Epidermal melanocyte (primary cell): ENCODE data around the gene GPRIN2.
"Not testable (repeated sequence)": the region's sequence is repeated elsewhere in the genome, so short reads cannot be mapped to it uniquely, and the experiment has no call there.

Experiments
- DNase-seq: peaks from one replicate; pipeline ENCODE4 v3.0.0; 2011; ENCODE audit warnings: low spot score; ENCODE audit not compliant: insufficient read length

GPRIN2 gene

DNA sequence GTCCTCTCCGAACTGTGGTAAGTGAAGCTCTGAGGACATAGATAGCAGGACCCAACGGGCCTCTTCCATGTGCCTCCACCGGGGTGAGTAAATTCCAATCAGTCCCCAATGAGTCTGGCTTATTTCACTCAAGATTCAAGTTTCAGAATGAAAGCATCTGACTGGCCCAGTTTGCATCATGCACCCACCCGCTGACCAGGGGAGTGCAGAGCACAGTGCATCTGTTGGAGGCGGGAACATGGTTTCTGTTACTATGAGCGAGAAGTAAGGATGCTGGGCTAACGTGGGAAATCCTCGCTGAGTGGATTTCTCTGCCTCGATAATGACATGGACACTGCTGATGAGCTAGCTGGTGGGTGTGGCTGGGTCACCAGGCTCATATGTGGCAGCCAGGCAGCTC, 10.7 kb upstream of the GPRIN2 start:
- DNase-seq = not testable (repeated sequence)

DNA sequence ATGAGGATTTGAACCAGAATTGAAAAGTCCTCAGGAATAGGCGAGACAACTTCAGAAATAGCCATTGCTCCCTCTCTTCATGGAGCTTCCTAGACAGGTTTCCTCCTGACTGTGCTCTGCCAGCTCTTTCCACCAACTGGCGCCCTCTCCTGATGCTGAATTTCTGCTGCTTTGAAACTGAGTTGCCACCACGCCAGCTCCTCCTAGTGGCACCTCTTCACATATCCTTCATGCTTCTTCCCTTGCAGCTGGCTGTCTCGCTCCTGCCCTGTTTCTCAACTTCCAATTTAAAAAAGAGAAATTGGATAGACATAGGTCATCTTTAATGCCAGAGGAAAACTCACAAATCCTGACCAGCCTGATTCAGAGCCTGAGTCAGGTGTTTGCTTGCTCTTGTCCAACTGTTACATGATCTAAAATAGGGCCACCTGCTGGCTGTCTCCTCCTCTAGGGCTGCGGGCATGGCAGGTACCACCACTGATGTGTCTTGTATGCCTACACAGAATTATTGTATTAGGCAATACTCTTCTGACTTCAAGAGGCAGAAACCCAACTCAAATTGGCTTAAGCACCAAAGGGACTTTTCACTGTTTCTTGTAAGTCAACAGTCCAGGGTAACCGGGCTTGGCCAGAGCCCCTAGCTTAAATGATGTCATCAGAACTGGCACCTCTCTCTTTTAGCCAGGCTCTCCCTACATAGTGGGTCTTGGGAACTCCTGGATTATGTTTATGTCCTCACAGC, 9.3 kb upstream of the GPRIN2 start:
- not testable (repeated sequence) for DNase-seq

DNA sequence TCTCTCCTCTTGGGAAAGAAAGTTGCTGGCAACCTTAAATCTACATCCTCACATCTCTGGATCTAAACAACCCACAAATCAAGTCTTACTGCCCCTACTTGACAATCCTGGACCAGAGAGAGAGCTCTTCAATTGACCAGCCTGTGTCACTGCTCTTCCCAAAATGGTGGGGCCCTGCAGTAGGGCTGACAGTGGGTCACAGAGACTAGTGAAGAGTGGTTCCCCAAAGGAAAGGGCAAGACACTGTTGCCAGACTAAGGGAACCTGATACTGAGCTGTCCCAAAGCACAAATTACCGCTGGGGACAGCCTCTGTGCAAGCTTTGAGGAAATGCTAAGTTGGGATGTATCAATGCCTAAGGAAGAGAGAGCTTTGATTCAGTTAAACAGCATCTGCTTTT, 4.5 kb upstream of the GPRIN2 start:
- DNase-seq = no peak

DNA sequence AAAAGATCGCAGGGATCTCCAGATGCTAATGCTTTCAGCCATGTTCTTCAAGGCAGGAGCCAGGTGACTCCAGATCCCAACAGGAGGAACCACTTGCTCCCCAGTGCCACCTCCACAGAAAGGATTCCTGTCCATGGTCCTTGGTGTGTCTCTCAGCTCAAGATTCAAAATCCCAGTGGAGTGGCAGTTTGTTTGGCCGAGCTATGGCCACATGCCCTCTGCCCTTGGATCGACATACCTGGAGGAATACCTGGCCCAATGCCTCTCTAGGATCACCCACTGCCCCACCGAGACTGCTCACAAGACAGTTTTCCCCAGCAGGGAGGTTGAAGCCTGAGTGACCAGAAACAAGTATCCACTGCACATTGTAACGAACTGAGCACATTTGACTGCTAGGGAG, 3.9 kb upstream of the GPRIN2 start:
- no peak for DNase-seq

DNA sequence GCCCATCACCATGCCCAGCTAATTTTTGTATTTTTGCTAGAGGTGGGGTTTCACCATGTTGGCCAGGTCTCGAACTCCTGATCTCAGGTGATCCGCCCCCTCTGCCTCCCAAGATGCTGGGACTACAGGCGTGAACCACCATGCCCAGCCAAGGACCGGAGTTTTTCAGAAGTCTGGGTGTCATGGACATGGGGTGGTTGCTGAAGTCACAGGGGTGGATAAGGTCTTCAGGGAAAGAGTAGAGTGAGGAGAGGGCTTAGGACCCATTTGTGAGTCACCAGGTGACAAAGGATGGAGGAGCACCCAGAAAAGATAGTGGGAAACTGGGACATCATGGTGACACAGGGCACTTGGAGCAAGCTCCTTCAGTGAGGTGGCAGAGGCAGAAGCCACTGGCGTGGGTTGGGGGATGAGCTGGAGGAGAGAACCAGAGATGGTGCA, 2.8 kb upstream of the GPRIN2 start:
- DNase-seq = no peak

DNA sequence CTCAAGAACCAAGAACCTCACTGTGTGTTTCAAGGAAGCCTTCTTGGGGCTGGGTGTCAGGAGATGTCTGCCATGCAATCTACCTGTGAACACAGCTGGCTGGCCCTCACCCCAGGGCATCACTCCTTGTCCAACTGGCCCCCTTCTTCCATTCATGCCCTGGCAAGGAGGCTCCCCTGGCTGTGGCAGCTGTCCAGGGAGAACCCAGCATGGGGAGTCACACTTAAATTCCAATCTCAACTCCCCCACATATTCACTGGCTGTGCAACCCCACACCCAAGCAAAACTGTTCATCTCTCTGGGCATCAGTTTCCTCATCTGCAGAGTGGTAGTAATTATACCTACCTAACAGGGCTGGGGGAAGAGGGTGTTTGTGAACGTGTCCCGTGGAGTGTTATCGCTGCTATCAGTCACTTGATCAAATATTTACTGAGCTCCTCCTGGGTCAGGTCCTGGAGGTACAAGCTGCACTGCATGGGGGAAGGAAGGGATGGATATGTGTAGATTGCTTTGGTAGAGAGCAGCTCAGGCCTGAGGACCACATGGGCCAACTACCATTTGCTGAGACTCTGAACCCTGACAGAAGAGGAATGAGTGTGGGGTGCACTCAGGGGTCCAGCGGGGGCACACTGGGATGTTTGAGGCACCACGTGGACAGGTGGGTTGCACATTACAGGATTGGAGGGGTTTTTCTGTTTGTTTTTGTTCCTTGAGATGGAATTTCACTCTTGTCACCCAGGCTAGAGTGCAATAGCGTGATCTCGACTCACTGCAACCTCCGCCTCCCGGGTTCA, 2.1 kb upstream of the GPRIN2 start:
- DNase-seq = no peak

DNA sequence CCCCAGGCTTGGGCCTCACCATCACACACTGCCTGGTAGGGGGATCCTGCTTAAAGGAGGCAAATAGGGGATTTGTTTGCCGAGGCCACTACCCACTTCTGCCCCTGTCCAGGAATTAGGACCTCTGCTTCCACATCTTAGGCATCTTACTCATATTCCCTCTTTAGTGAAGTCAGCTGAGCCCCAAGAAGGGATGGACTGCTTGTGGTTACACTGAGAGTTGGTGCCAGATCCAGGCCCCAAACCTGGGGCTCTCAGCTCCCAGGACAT, 1.6 kb upstream of the GPRIN2 start:
- no peak for DNase-seq

DNA sequence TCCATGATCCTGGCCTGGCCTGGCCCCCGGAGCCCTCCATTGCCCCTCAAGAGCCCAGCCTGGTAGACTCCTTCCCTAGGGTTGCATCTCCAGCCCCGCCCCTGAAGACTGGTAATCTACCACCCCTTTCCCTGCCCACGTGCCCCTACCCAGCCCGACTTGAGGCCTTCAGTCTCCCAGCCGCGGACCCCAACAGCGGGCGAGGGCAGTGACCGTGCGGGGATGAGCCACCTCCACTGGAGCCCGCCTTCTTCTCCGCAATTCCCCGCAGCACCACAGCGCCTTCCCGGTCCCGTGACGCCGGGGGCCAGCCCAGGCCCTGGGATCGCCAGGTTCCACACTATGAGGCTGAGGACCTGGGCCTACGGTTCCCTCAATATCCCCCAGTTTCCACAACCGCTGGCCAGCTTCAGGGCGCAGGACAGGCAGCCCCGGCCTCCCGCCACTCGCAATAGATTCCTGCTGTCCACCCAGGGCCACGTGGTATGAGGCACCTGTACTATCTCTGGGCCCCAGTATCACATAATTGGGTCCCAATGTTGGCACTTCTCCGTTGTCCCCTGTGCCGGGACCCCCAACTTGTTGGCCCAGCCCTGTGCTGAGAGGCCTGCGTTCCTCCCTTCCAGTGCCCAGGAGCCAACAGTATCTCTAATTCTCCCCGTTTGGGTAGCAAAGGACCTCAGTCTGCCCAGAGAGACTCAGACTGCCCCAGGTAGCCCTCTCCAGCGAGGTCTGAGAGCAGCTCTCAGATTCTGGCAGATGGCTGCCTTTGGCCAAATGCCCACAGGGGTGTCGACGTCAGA, 1.1 kb upstream of the GPRIN2 start:
- DNase-seq = no peak

DNA sequence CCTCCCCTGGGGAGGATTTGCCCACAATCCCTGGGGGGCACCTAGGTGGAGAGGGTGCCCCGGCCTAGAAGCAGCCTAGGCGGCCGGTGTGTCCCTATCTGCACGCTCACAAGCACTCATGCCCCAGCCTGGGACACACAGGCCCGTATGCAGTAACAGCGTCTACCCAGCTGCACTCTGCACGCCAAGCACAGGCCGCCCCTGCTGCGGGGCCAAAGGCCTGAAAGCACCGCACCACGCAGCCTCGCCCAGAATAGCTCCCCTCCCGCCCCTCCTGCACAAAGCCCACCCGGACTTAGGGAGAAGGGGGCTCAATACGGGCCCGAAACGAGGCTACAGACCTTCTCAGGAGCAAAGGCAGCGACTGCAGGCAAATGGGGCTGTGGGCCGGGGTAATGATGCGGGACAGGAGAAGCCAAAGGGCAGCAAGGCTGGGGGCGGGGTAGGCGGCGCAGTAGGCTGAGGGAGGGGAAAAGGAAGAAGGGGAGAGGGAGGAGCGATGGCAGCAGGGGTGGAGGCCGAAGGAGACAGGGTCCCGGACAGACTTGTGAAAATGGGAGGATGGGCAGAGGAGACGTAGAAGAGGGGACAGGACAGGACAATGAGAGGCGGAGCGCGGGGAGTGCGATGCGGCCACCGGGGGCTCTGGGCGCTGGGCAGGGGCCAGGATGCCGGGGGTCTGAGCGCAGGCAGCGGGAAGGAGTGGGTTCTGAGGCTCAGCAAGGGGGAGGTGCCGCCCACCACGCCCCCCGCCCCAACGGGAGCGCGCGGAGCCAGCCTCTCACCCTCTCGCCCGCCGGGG, 544 bp downstream of the GPRIN2 start:
- no peak for DNase-seq

DNA sequence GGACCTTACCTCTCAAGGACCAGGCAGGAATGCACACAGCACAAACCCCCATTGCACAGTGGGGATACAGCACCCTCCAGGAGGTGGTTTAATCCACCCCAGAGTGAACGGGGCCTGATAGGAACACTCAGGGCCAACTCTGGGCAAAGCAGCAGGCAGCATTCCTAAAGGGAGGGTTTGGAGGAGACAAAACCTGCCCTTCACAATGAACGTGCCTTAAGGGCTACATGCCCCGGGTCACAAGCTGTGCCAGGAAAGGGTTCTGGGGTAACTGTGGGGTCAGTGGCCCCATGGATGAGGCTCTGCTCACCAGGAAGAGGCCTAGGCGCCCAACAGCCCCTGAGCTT, 1.1 kb downstream of the GPRIN2 start:
- DNase-seq = no peak

DNA sequence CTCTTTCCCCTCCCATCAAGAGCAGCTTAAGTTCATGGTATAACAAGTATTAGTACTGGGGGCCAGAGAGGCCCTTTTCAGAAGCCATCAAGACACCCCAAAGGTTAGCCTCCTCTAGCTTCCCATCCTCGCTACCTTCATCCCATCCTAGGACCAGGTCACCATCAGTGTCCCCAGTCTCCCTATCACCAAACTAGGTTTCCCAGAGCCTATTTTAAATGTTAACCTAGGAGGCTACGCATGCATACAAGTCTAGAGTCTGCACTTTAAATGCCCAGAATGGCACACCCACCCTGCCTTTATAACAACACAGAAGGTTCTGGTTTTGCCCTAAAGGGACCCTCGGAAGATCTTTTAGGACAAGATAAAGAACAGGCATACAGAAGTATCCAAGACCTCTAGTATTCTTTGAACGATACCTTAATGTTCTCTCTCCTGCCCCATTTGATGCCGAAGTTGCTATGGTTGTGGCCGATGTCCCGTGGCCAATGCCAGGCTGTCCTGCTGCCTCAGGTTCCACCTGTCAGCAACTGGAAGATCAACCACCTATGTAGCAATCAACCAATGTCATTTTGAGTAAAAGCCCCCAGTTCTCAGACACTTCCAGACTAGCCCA, 2.2 kb downstream of the GPRIN2 start:
- DNase-seq = no peak

DNA sequence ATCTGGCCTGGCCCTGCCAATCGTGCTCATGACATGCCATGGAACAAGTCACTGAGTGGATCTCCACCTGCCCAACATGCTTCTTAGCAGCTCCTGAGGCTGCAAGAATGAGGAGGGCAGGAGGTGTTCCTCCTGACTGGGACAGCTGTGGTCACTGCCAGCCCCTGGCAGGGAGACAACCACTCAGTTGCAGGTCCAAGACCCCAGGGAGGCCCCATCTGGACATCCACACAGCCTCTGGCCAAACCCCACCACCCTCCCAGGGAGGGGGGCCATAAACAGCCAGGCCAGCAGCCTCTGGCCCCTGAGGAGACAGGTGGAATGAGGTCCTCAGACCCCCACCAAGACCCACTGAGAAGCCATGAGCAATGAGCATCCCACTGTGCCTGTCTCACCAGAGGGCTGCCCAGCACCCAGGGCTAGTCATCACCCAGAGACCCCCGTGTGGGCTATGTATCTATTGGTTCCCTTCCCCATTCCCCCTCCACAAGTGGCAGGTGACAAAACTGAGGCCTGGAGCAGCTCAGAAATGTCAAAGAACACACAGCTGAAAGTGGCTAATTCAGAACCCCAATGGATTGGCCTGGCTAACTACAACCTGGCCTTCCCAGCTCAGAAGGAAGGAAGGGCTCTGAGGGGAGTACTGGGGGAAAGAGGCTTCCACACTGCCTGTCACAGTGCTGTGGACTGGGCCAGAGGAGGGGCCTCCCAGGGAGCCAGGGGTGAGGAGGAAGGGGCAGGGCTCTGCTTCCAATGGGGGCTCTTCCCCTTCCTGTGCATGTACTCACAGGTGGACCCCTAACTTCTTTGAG, 3.0 kb downstream of the GPRIN2 start:
- no peak for DNase-seq

DNA sequence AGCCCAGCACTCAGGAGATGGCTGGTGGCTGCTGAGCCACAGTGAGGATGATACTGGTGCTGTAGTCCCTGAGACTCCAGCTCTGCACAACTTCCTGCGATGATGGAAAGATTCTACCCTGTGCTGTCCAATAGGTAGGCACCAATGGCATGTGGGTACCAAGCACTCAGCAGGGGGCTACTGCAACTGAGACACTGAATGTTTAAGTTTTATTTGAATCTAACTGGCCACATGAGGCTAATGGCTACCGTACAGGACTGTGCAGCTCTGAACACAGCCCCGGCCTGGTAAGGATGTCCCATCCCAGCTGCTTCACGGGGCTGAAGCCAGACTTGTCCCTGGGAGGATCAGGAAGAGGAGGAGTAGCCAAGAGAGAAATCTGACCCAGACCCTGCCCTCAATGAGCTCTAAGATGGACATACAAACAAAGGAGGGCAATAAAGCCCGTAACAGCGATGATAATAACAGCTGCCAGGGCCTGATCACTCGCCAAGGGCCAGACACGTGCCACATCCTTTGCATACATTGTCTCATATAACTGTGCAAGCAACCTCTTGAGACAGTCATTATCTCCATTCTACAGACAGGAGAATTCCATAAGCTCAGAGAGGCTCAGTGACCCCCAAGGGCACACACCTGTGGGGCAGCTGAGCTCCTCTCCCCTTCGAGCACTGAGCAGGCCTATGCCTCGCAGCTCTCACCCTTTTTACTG, 3.8 kb downstream of the GPRIN2 start:
- no peak for DNase-seq

DNA sequence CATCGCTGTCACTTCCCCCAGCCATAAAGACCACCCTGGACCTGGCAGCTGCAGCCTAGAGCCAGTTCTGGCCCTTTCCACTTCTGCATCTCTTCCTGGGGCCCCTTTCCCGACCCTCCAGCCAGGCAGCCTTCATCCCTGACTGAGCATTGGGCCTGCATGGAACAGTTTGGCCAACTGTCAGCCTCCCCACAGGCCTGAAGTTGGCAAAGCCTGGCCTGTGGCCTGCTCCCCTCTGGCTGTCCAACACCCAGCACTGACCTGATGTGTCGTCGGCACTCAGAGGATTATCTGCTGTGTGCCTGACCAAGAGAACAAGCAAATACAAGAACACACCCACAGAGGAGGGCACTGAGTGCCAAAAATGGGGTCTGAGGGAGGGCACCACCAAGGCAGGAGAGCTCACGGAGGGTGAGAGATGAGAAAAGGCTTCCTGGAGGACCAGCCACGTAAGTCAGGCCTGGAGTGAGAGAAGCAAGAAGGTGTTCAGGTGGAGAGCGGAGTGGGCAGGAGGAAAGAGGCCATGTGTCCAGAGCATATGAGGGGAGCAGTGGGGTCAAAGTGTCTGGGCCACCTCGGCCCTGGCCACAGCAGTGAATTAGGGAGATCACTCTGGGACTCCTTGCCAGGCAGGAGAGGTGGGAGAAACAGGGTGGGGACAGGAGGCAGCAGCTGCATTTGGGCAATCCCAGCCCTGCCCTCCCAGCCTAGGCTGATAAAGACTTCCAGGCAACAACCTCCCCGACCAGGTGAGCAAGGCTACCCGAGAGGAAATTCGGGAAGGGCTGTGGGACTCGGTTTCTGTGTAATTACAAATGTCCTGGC, 4.5 kb downstream of the GPRIN2 start:
- no peak for DNase-seq

DNA sequence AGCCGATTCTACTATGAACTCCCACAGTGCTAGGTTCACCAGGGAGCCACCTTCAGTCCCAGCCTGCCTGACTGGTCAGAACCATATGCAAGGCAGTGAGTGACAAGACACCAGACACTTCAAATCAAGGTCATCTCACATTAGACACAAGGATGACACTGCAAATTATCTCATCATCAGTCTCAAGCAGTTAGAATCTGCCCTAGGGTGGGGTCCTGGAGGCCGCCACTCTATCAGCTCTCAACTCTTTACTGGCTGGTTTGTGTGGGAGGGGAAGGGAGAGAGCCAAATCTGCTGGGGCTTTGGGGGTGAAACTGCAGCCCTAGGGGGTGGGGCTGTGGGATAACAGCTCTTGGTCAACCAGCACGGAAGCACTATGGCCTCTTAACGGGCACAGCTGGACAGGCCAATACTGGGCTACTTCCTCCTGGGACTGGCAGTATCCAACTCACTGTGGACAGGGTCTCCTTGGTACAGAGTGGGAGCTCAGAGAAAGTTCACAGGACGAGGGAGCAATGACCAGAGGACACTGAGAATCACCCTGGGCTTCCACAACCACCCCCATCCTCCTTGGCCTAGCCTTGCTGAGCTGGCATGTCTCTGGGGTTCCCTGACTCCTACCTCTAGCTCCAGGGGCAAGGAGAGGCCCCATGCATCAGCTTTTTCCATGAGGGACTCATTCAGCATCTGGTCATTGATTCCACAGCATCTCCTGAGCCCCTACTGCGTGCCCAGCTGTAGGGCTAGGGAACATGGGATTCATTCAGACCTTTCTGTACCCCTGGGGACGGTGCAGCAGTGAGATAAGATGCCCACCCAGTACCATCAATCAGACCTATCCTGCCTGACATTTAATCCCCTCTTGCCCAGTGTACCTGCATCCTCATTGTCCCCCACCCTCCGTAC, 5.4 kb downstream of the GPRIN2 start:
- no peak for DNase-seq

DNA sequence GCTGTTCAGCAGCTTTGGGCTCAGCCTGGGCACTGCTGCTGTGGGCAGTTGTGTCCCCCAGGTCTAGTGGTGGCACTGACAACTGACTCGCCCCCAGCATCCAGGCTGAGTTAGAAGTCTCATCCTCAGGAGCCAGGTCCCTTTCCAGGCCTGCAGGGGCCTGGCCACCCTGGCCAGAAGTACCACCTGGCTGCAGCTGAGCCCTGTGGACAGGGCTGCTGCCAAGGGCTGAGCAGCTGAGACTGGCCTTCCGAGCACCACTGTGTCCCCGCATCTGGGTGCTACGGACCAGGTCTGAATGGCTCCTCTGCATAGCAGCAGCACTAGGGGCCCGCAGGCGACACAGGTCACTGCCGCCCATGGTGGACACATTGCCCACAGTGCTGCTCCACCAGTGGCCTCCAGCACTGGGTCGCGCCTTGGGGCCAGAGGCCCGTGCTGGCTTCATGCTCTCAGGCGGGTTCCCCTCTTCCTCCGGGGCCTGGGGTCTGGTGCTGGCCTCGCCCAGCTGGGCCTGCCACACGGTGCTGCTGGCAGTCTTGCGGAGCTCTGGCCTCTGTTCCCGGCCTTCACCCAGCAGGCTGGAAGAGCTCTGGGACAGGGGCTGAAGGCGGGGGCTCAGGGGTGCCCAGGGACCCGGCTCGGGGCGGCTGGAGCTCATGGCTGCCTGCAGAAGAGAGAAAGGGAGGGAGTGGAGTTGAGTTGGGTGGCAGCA, 6.2 kb downstream of the GPRIN2 start:
- DNase-seq = no peak
